ENCODE results near the gene FUT4. TPM values are rescaled to one million over a fixed set of nuclear protein-coding genes. Genes with fewer than 3 reads are reported as not detected.
"Not testable (repeated sequence)": the region's sequence is repeated elsewhere in the genome, so short reads cannot be mapped to it uniquely, and the experiment has no call there.

Gene FUT4
- total RNA-seq = 1.4 TPM
- long read RNA-seq, full-length matches to known transcripts = 1 of 1 reads
- long read RNA-seq, partial matches to known transcripts = 0 of 1 reads
- long read RNA-seq, other reads (novel, unspliced or antisense) = 0 of 1 reads

- peak; percentile 96 for ATAC-seq
- peak; percentile 93 for DNase-seq
- intact Hi-C loops (cut with micrococcal nuclease) = no loop called here
These were observed at the start of gene FUT4 for GRCh38 chr11:94543695-94544645. TSS of gene FUT4 (plus strand) at chr11:94543921. CDS start at chr11:94544134, 213 bp downstream.

DNA sequence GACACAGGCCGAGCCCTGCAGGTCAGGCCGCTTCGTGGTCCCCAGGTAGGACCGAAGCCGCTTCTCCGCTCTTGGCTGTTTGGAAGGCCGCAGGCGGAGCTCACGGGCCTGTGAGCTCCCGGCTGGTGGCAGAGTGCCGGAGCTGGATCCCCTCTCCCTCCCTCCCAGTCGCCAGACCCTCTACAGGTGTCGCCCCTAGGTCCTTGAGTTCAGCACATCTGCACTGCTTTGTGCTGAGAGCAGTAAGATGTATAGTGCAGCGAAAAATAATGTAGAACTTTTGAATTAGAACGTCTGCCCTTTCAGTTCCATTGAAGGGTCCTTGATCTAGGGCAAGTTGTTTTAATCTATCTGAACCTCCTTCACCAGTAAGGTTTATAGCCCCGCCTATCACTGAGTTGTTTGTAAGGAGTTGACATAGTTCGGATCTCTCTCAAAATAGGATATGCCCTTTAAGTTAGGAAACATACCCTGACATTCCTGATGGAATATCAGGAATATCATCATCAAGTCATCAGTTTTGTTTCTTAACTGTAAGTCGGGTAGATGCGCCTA lies 49.5 kb upstream of the FUT4 start:
- DNase-seq (no peak), ATAC-seq (peak; percentile 72)
- intact Hi-C loops (cut with micrococcal nuclease) = loop anchor here (10.0 kb wide), 1 partner anchor 319 kb away; no protein-coding TSS in a partner anchor

GRCh38 chr11:94500181-94500580 lies 43.5 kb upstream of the FUT4 start:
- intact Hi-C loops (cut with micrococcal nuclease) = loop anchor here (5.0 kb wide), 1 partner anchor 603 kb away; no protein-coding TSS in a partner anchor
- no peak for DNase-seq
- ATAC-seq = no peak

GRCh38 chr11:94501522-94501921 lies 42.2 kb upstream of the FUT4 start:
- intact Hi-C loops (cut with micrococcal nuclease) = loop anchor here (5.0 kb wide), 1 partner anchor 604 kb away; no protein-coding TSS in a partner anchor
- ATAC-seq (no peak), DNase-seq (no peak)

- intact Hi-C loops (cut with micrococcal nuclease) = loop anchor here (5.0 kb wide), 1 partner anchor 607 kb away; no protein-coding TSS in a partner anchor
- no peak for ATAC-seq
These were observed 38.9 kb upstream of the FUT4 start for GRCh38 chr11:94504689-94505293.

GRCh38 chr11:94506513-94506912 lies 37.2 kb upstream of the FUT4 start:
- DNase-seq; ATAC-seq; intact Hi-C loops (cut with micrococcal nuclease): not testable (repeated sequence)

More at GRCh38 chr11:94504689-94505293, 38.9 kb upstream of the FUT4 start:
- DNase-seq = no peak

DNA sequence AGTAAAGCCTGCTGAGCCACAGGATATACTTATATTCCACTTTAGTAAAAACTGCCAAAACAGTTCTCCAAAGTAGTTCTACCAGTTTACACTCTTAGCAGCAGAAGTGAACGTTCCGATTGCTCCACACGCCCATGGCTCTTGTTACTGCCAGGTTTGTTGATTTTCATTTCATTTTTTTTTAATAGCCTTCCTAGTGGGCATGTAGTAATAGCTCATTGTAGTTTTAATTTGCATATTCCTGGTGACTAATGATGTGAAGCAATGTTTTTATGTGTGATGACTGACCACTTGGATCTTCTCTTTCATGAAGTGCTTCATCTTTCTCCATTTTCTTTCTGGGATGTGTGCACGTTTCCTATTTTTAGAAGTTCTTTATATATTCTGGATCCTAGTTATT lies 36.2 kb upstream of the FUT4 start:
- DNase-seq = no peak
- ATAC-seq = no peak
- intact Hi-C loops (cut with micrococcal nuclease) = no loop called here

- intact Hi-C loops (cut with micrococcal nuclease) = loop anchor here (10.0 kb wide), 1 partner anchor 53 kb away; the partner anchor contains the start of gene PIWIL4
These were observed 31.6 kb upstream of the FUT4 start, which contains the start of gene C11orf97 for GRCh38 chr11:94511932-94512781. TSS of gene C11orf97 (plus strand) at chr11:94512461. CDS start at chr11:94512529, 68 bp downstream.

GRCh38 chr11:94513091-94513490 lies 30.6 kb upstream of the FUT4 start:
- no peak for ATAC-seq
- intact Hi-C loops (cut with micrococcal nuclease) = loop anchor here (10.0 kb wide), 1 partner anchor 52 kb away; the partner anchor contains the start of gene PIWIL4
- DNase-seq = no peak

More at GRCh38 chr11:94511932-94512781, 31.6 kb upstream of the FUT4 start, which contains the start of gene C11orf97:
- DNase-seq (peak; percentile 76), ATAC-seq (peak; percentile 83)

DNA sequence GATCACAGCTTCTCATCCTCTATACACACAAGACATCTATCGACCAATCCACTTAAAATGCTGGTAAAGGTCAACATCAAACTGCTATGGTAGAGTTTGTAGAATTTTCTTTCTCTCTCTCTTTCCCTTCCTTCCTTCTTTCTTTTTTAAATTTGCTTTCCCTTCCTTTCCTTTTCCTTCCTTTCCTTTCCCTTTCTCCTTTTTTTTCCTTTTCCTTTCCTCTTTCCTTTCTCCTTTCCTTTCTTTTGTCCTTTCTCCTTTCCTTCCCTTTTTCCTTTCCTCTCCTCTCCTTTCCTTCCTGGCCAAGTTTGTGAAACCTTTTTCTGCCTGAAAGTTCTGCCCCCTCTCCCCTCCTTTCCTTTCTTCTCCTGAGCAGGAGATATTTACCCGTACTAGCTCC lies 28.3 kb upstream of the FUT4 start:
- no peak for ATAC-seq
- no peak for DNase-seq
- intact Hi-C loops (cut with micrococcal nuclease) = loop anchor here (10.0 kb wide), 1 partner anchor 49 kb away; the partner anchor contains the start of gene PIWIL4

DNA sequence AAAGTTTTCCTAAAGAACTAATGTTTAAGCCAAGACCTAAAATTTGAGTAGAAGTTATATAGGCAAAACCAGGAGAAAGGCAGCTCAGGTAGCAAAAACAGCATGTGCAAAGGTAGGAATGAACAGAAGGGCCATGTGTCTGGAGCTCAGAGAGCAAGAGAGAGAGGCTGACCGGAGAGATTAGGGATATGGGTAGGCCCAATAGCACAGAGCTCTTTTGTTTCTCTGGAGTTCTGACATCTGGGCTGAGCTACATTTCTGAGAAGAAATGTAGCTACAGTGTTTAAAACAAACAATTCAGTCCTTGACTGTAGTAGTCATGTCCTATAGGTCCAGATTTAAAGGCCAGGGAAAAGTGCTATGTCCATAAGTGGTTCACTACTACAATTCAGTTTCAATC lies 27.0 kb upstream of the FUT4 start:
- DNase-seq (no peak), ATAC-seq (no peak)
- intact Hi-C loops (cut with micrococcal nuclease) = loop anchor here (10.0 kb wide), 1 partner anchor 48 kb away; the partner anchor contains the start of gene PIWIL4

GRCh38 chr11:94518300-94518699 lies 25.4 kb upstream of the FUT4 start:
- no peak for ATAC-seq
- intact Hi-C loops (cut with micrococcal nuclease) = loop anchor here (10.0 kb wide), 1 partner anchor 47 kb away; the partner anchor contains the start of gene PIWIL4

DNA sequence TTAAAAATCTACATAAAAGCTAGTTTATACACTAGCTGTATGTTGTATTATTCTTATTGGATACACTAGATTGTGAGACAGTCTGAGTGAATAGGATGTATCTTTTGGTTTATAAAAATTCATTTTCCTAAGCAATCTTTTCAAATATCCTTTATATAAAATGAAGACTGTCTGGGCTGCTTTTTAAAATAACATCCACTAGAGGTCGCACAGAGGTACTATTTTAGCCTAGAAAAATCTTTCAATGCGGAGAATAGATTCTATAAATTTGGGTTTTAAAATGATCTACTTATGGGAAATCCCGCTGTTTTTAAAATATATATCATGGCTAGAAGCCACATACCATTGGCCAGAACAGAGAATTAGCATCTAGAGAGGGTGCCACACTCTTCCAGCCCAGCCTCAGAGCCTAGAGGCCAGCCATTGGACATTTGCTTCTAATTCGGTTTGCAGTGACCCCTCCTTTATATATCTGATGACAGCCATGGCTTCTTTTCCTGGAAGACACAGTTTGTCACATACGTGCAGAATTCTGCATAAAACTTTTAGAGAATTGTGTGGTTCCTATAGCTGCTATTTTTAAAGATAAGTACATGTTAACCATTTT lies 24.1 kb upstream of the FUT4 start:
- ATAC-seq (no peak), DNase-seq (no peak)
- intact Hi-C loops (cut with micrococcal nuclease) = loop anchor here (10.0 kb wide), 1 partner anchor 45 kb away; the partner anchor contains the start of gene PIWIL4

More at GRCh38 chr11:94518300-94518699, 25.4 kb upstream of the FUT4 start:
- no peak for DNase-seq

DNA sequence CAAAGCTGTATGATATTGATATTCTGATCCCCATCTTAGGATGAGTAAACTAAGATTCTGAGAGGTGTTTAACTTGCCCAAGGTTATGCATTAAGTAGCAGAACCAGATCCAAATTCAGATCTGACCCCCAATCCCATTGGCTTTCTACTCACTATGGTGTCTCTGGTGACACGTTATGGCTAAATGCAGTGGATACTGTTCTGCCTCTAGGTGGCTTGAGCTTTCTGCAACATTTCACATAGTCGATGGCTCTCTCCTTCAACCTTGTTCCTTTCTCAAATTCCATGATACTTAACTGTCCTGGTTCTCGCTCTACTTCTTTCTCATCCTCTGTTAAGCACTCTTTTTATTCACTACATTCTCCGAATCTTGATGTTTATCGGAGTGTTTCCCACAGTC lies 22.0 kb upstream of the FUT4 start:
- ATAC-seq = no peak
- intact Hi-C loops (cut with micrococcal nuclease) = no loop called here
- no peak for DNase-seq

GRCh38 chr11:94524341-94524740 lies 19.4 kb upstream of the FUT4 start:
- ATAC-seq (no peak), DNase-seq (no peak)
- intact Hi-C loops (cut with micrococcal nuclease) = no loop called here

- intact Hi-C loops (cut with micrococcal nuclease) = no loop called here
- DNase-seq (peak; percentile 79), ATAC-seq (no peak)
These were observed 18.0 kb upstream of the FUT4 start for GRCh38 chr11:94525546-94526324.
